Lower lobe of right lung (tissue), 2 donors: ENCODE data around the gene TRPM8. TPM values are rescaled to one million over a fixed set of nuclear protein-coding genes. Genes with fewer than 3 reads are reported as not detected.

Experiments
- ATAC-seq, 2 donors: fragments of 200-7000 bp; cut with Tn5 transposase; one replicate each; pipeline ENCODE4 v1.9.1; 2020 to 2022; ENCODE audit warnings: mild to moderate bottlenecking in 2 of 2, moderate library complexity in 2 of 2
- DNase-seq: peaks from one replicate; pipeline ENCODE4 v3.0.0-alpha.2; 2020
- H3K27ac ChIP-seq: fragments of 200-600 bp; one replicate; pipeline ENCODE4 v1.8.0; 2022
- H3K27me3 ChIP-seq: fragments of 200-600 bp; one replicate; pipeline ENCODE4 v1.8.0; 2022; ENCODE audit warnings: low read depth
- H3K36me3 ChIP-seq: fragments of 200-600 bp; one replicate; pipeline ENCODE4 v1.8.0; 2022; ENCODE audit warnings: mild to moderate bottlenecking
- H3K4me1 ChIP-seq: fragments of 200-600 bp; one replicate; pipeline ENCODE4 v1.8.0; 2022
- H3K4me3 ChIP-seq: fragments of 200-600 bp; one replicate; pipeline ENCODE4 v1.8.0; 2022; ENCODE audit warnings: mild to moderate bottlenecking
- H3K9me3 ChIP-seq: fragments of 200-600 bp; one replicate; pipeline ENCODE4 v1.8.0; 2022
- CTCF ChIP-seq: fragments of 200-600 bp; IDR thresholded peaks from one replicate; pipeline ENCODE4 v1.8.0; 2022; ENCODE audit warnings: antibody characterized with exemption, mild to moderate bottlenecking
- intact Hi-C: fragments of 100-400 bp; cut with DNase I; formaldehyde crosslinking; loops from one replicate; pipeline ENCODE4 v1.11.0; 2022
- total RNA-seq: library from RNA; stranded (reverse); fragmentation: NEBNext Ultra II Directional; extraction: Animal tissue kit (Norgen Biotek cat#: 25700); gene quantifications from one replicate; pipeline ENCODE4 v1.2.1, GENCODE V29; 2021
- donor health status: DM: no; HTN: yes; CAD: no; lungs with severe emphysema.

The TRPM8 gene
- total RNA-seq, 1 donor from 2014 or later = not detected

GRCh38 chr2:234026693-234027254 is 109.6 kb downstream of the TRPM8 start:
- no peaks in the 10 kb centered on the region for H3K9me3 ChIP-seq
- peaks cover 9% of the 10 kb centered on the region for H3K4me1 ChIP-seq
- no peak overlapping the region for H3K27ac ChIP-seq
- intact Hi-C loops = no loop called here
- DNase-seq (no peak), ATAC-seq (no peak)
- TF ChIP-seq CTCF = no peak
- no peak overlapping the region for H3K4me3 ChIP-seq
- H3K36me3 ChIP-seq = no peaks in the 10 kb centered on the region
- H3K27me3 ChIP-seq = no peaks in the 10 kb centered on the region

- ATAC-seq (no peak), DNase-seq (no peak)
- H3K27me3 ChIP-seq = no peaks in the 10 kb centered on the region
- no peaks in the 10 kb centered on the region for H3K9me3 ChIP-seq
- peaks cover 9% of the 10 kb centered on the region for H3K4me1 ChIP-seq
- TF ChIP-seq CTCF = no peak
- H3K4me3 ChIP-seq = no peak overlapping the region
- no peaks in the 10 kb centered on the region for H3K36me3 ChIP-seq
- no peak overlapping the region for H3K27ac ChIP-seq
- intact Hi-C loops = no loop called here
Observed at GRCh38 chr2:234027641-234028040, 110.5 kb downstream of the TRPM8 start.

- Histone ChIP-seq H3K4me3 (no peak overlapping the region), H3K9me3 (no peaks in the 10 kb centered on the region), H3K27me3 (no peaks in the 10 kb centered on the region), H3K36me3 (no peaks in the 10 kb centered on the region), H3K27ac (no peak overlapping the region), H3K4me1 (peaks cover 9% of the 10 kb centered on the region)
- ATAC-seq (no peak), DNase-seq (no peak)
- intact Hi-C loops = no loop called here
- no peak for TF ChIP-seq CTCF
Observed at GRCh38 chr2:234029150-234029733, 112.1 kb downstream of the TRPM8 start.

- Histone ChIP-seq H3K4me3 (no peak overlapping the region), H3K27ac (no peak overlapping the region), H3K36me3 (no peaks in the 10 kb centered on the region), H3K4me1 (peaks cover 3% of the 10 kb centered on the region), H3K9me3 (no peaks in the 10 kb centered on the region), H3K27me3 (no peaks in the 10 kb centered on the region)
- TF ChIP-seq CTCF = no peak
- intact Hi-C loops = no loop called here
- DNase-seq (no peak), ATAC-seq (no peak)
Observed at GRCh38 chr2:234031207-234031606, 114.0 kb downstream of the TRPM8 start.

GRCh38 chr2:234032279-234032856 is 115.2 kb downstream of the TRPM8 start:
- H3K4me3 ChIP-seq = no peak overlapping the region
- ATAC-seq = peak; percentile 48 to 64
- no peaks in the 10 kb centered on the region for H3K4me1 ChIP-seq
- H3K27me3 ChIP-seq = no peaks in the 10 kb centered on the region
- DNase-seq = no peak
- H3K9me3 ChIP-seq = no peaks in the 10 kb centered on the region
- H3K27ac ChIP-seq = no peak overlapping the region
- TF ChIP-seq CTCF = no peak
- intact Hi-C loops = no loop called here
- H3K36me3 ChIP-seq = no peaks in the 10 kb centered on the region
